ENCODE measurements around the gene PAPSS2.
"Not testable (repeated sequence)": the region's sequence is repeated elsewhere in the genome, so short reads cannot be mapped to it uniquely, and the experiment has no call there.

The PAPSS2 gene

DNA sequence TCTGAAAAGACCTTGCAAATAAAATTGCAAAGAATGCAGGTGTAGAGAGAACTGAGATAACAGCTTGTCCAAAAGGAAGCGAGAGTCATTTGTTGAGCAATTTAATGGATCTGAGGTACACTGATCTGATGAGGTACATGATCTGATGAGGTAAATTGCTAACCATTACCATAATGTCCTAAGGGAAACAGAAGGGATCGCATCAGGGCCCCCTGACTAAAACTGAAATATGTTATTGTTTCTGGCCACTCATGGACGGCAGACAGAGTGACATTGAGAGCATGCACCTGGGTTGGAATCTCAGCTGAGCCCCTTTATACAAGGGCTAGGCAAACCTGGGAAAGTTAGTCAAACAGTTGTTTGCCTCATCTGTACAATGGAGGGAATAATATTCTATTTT lies 15.8 kb upstream of the PAPSS2 start:
- TF ChIP-seq CTCF (conservative IDR thresholded peaks at IDR 0.05) (no peak), ZFX (IDR thresholded peaks at IDR 0.05) (no peak)

DNA sequence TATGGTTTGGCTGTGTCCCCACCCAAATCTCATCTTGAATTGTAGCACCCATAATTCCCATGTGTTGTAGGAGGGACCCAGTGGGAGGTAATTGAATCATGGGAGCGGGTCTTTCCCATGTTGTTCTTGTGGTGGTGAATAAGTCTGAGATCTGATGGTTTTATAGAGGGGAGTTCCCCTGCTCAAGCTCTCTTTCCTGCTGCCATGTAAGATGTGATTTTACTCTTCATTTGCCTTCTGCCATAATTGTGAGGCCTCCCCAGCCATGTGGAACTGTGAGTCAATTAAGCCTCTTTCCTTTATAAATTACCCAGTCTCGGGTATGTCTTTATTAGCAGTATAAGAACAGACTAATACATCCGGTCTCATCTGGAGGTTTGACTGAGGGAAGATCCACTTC lies 15.2 kb upstream of the PAPSS2 start:
- not testable (repeated sequence) for H3K27ac ChIP-seq

More for the DNA sequence above, 15.8 kb upstream of the PAPSS2 start:
- H3K27ac ChIP-seq: no peak overlapping the region

GRCh38 chr10:87646192-87646909 lies 13.3 kb upstream of the PAPSS2 start:
- TF ChIP-seq ZFX (IDR thresholded peaks at IDR 0.05) (no peak), CTCF (conservative IDR thresholded peaks at IDR 0.05) (no peak)
- peak overlapping the region; percentile 66 for H3K27ac ChIP-seq

GRCh38 chr10:87646935-87647334 lies 12.7 kb upstream of the PAPSS2 start:
- H3K27ac ChIP-seq: peak overlapping the region; percentile 66
- no peak for TF ChIP-seq ZFX (IDR thresholded peaks at IDR 0.05)
- TF ChIP-seq CTCF (conservative IDR thresholded peaks at IDR 0.05): no peak

- no peak overlapping the region for H3K27ac ChIP-seq
- TF ChIP-seq CTCF (conservative IDR thresholded peaks at IDR 0.05) (no peak), ZFX (IDR thresholded peaks at IDR 0.05) (no peak)
These were observed 8.7 kb upstream of the PAPSS2 start for GRCh38 chr10:87650838-87651589.

GRCh38 chr10:87651801-87652200 lies 7.9 kb upstream of the PAPSS2 start:
- no peak overlapping the region for H3K27ac ChIP-seq
- TF ChIP-seq ZFX (IDR thresholded peaks at IDR 0.05): no peak
- no peak for TF ChIP-seq CTCF (conservative IDR thresholded peaks at IDR 0.05)

DNA sequence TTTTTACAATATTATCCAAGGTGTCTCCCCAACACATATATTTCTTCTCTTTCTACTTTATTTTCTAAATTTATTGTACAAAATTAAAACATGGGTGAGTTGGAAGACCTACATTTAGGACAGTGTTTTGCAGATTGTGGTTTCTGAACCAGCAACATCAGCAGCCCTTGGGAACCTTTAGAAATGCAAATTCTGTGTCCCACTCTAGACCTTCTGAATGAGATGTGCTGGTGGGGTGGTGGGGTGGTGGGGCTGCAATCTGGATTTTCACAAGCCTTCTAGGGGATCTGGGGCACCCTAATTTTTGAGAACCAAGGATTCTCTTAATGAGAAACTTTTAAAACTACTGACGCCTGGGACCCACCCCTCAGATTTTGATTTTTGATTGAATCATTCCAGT lies 7.4 kb upstream of the PAPSS2 start:
- no peak overlapping the region for H3K27ac ChIP-seq
- TF ChIP-seq CTCF (conservative IDR thresholded peaks at IDR 0.05): no peak
- no peak for TF ChIP-seq ZFX (IDR thresholded peaks at IDR 0.05)
